HG03139 (cell line): Measurements from ENCODE around the gene RAVER1.

Source experiments
- ATAC-seq: cut with Tn5 transposase; IDR thresholded peaks from one replicate; pipeline ENCODE4 v1.9.1; 2021; ENCODE audit not compliant: unreplicated experiment

The RAVER1 gene

GRCh38 chr19:10270616-10271394 is 62.5 kb downstream of the RAVER1 start, which contains the start of gene ICAM1:
Gene ICAM1 (plus strand): TSS chr19:10271120. CDS start chr19:10271160, 40 bp downstream.
- ATAC-seq = no peak

DNA sequence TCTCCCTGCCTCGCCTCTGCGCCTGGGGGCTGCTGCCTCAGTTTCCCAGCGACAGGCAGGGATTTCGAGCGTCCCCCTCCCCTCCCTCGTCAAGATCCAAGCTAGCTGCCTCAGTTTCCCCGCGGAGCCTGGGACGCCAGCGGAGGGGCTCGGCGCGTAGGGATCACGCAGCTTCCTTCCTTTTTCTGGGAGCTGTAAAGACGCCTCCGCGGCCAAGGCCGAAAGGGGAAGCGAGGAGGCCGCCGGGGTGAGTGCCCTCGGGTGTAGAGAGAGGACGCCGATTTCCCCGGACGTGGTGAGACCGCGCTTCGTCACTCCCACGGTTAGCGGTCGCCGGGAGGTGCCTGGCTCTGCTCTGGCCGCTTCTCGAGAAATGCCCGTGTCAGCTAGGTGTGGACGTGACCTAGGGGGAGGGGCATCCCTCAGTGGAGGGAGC is 63.1 kb downstream of the RAVER1 start:
- no peak for ATAC-seq

- no peak for ATAC-seq
These were observed 63.8 kb downstream of the RAVER1 start for GRCh38 chr19:10269333-10270179.

- no peak for ATAC-seq
These were observed 65.3 kb downstream of the RAVER1 start for GRCh38 chr19:10268071-10268470.

- no peak for ATAC-seq
These were observed 66.6 kb downstream of the RAVER1 start for GRCh38 chr19:10266706-10267105.
